Measurements from ENCODE around the gene TTC1. TPM values are rescaled to one million over a fixed set of nuclear protein-coding genes. Genes with fewer than 3 reads are reported as not detected.
A peak's percentile ranks its signal among the peaks of the same experiment; 100 is the strongest.

The TTC1 gene
- polyA plus RNA-seq, 1 of the 3 experiments (the other 2 are of a cell fraction) = 37.0 TPM

GRCh38 chr5:160049099-160049498, 40.2 kb downstream of the TTC1 start (continued):
- TF ChIP-seq REST (IDR thresholded peaks at IDR 0.05; ENCODE audit: low read depth, low read length) = no peak
- no peak for TF ChIP-seq EP300 (IDR thresholded peaks at IDR 0.05; ENCODE audit: borderline replicate concordance in 1 of 2, low read depth in 1 of 2, low read length in 1 of 2)
- TF ChIP-seq GATA2 (CRISPR knock-in tag; IDR thresholded peaks at IDR 0.05) = no peak
- no peak for TF ChIP-seq TCF12 (IDR thresholded peaks at IDR 0.05)
- no peak for TF ChIP-seq NFIC (IDR thresholded peaks at IDR 0.05; ENCODE audit: borderline replicate concordance)
- no peak for TF ChIP-seq RFX5 (IDR thresholded peaks at IDR 0.05; ENCODE audit: low read length)
- TF ChIP-seq FOXJ3 (CRISPR knock-in tag; IDR thresholded peaks at IDR 0.05) = no peak

GRCh38 chr5:160054047-160054446, 45.1 kb downstream of the TTC1 start:
- H4K20me1 ChIP-seq (ENCODE audit: insufficient read depth) = no peaks in the 10 kb centered on the region
- H3K27ac ChIP-seq (ENCODE audit: low read depth in 2 of 2, low read length in 1 of 2) = peak overlapping the region in 1 of 2 experiments; percentile 20; a peak in 2 of 4 replicates
- H3K9ac ChIP-seq = no peak overlapping the region
- H2AFZ ChIP-seq (ENCODE audit: low read depth) = no peak overlapping the region
- CTCF ChIA-PET = interaction anchor here (1.2 to 3.0 kb wide), 4 partner anchors 9 to 385 kb away, joined by 4 to 12 read pairs (median 4); no protein-coding TSS in a partner anchor
- H3K9me3 ChIP-seq = no peaks in the 10 kb centered on the region
- H3K36me3 ChIP-seq (replicated peaks in 1 of 2; ENCODE audit: control insufficient read depth in 1 of 2, insufficient read depth in 2 of 2, low read length in 1 of 2) = peaks cover 57 to 73% of the 10 kb centered on the region in 2 experiments
- H3K79me2 ChIP-seq (ENCODE audit: insufficient read depth) = no peaks in the 10 kb centered on the region
- H3K9me2 ChIP-seq = no peaks in the 10 kb centered on the region
- H3K4me2 ChIP-seq = no peak overlapping the region
- H3F3A ChIP-seq (replicated peaks; ENCODE audit: insufficient read depth) = peaks cover 10% of the 10 kb centered on the region
- no peaks in the 10 kb centered on the region for H3K27me3 ChIP-seq (ENCODE audit: insufficient read depth)
- H3K4me1 ChIP-seq (ENCODE audit: control insufficient read depth in 1 of 2, insufficient read depth in 2 of 2, low read depth in 1 of 2, low read length in 1 of 2) = peaks cover 0 to 5% of the 10 kb centered on the region in 2 experiments; a peak in 1 of 4 replicates
- no peak for DNase-seq
- 89% methylated on average over 1 of the region's 1 CpG for WGBS (ENCODE audit: low lambda C conversion rate)
- POLR2A ChIA-PET = no interaction called here
- H3K4me3 ChIP-seq (ENCODE audit: low read depth in 2 of 2, low read length in 1 of 2) = no peak overlapping the region
- TF ChIP-seq SIN3A (IDR thresholded peaks at IDR 0.05; ENCODE audit: borderline replicate concordance, low read depth, low read length) = no peak
- TF ChIP-seq ZBTB33 (IDR thresholded peaks at IDR 0.05; ENCODE audit: borderline replicate concordance, low read depth) = no peak
- no peak for TF ChIP-seq FOSL2 (IDR thresholded peaks at IDR 0.05; ENCODE audit: borderline replicate concordance, low read depth)
- no peak for TF ChIP-seq CHD2 (IDR thresholded peaks at IDR 0.05; ENCODE audit: low read length, partially characterized antibody)
- TF ChIP-seq RFX5 (IDR thresholded peaks at IDR 0.05; ENCODE audit: low read length) = no peak
- TF ChIP-seq EZH2phosphoT487 (IDR thresholded peaks at IDR 0.05; ENCODE audit: borderline replicate concordance, low read depth) = no peak
- no peak for TF ChIP-seq MEF2A (IDR thresholded peaks at IDR 0.05; ENCODE audit: borderline replicate concordance, low read depth)
- no peak for TF ChIP-seq FOXJ3 (CRISPR knock-in tag; IDR thresholded peaks at IDR 0.05)
- no peak for TF ChIP-seq REST (IDR thresholded peaks at IDR 0.05; ENCODE audit: low read depth, low read length)
- no peak for TF ChIP-seq USF2 (IDR thresholded peaks at IDR 0.05; ENCODE audit: borderline replicate concordance, low read depth, low read length)
- TF ChIP-seq ELF1 (IDR thresholded peaks at IDR 0.05) = no peak
- no peak for TF ChIP-seq CTCF (IDR thresholded peaks at IDR 0.05)
- TF ChIP-seq PBX3 (IDR thresholded peaks at IDR 0.05) = no peak

All from SK-N-SH (cell line).